ENCODE results near the gene PHLDB2.

PHLDB2 gene

GRCh38 chr3:111999484-112000324 lies 140.6 kb downstream of the PHLDB2 start:
- DNase-seq (ENCODE audit: low spot score) = no peak

- DNase-seq (ENCODE audit: low spot score) = no peak
Measured at GRCh38 chr3:112000367-112000771, 141.3 kb downstream of the PHLDB2 start.

GRCh38 chr3:112000966-112001365 lies 141.9 kb downstream of the PHLDB2 start:
- no peak for DNase-seq (ENCODE audit: low spot score)

GRCh38 chr3:112001526-112001925 lies 142.5 kb downstream of the PHLDB2 start:
- DNase-seq (ENCODE audit: low spot score) = no peak

GRCh38 chr3:112002096-112002971 lies 143.3 kb downstream of the PHLDB2 start:
- DNase-seq (ENCODE audit: low spot score) = peak; percentile 80

- no peak for DNase-seq (ENCODE audit: low spot score)
Measured at GRCh38 chr3:112003321-112004080, 144.4 kb downstream of the PHLDB2 start.

- DNase-seq (ENCODE audit: low spot score) = no peak
Measured at GRCh38 chr3:112004187-112004586, 145.1 kb downstream of the PHLDB2 start.

GRCh38 chr3:112004669-112005068 lies 145.6 kb downstream of the PHLDB2 start:
- DNase-seq (ENCODE audit: low spot score) = no peak

GRCh38 chr3:112005091-112005672 lies 146.1 kb downstream of the PHLDB2 start:
- no peak for DNase-seq (ENCODE audit: low spot score)

GRCh38 chr3:112007633-112008032 lies 148.6 kb downstream of the PHLDB2 start:
- DNase-seq (ENCODE audit: low spot score) = no peak

GRCh38 chr3:112009670-112010069 lies 150.6 kb downstream of the PHLDB2 start:
- DNase-seq (ENCODE audit: low spot score) = no peak

GRCh38 chr3:112010636-112011035 lies 151.6 kb downstream of the PHLDB2 start:
- no peak for DNase-seq (ENCODE audit: low spot score)

GRCh38 chr3:112011376-112011940 lies 152.4 kb downstream of the PHLDB2 start:
- DNase-seq (ENCODE audit: low spot score) = no peak

- no peak for DNase-seq (ENCODE audit: low spot score)
Measured at GRCh38 chr3:112012205-112012992, 153.3 kb downstream of the PHLDB2 start.

GRCh38 chr3:112013058-112013783 lies 154.2 kb downstream of the PHLDB2 start:
- DNase-seq (ENCODE audit: low spot score) = no peak

GRCh38 chr3:112013784-112014143 lies 154.7 kb downstream of the PHLDB2 start:
- DNase-seq (ENCODE audit: low spot score) = no peak

- DNase-seq (ENCODE audit: low spot score) = no peak
Measured at GRCh38 chr3:112017091-112017490, 158.0 kb downstream of the PHLDB2 start.

GRCh38 chr3:112018712-112019111 lies 159.6 kb downstream of the PHLDB2 start:
- DNase-seq (ENCODE audit: low spot score) = no peak

- no peak for DNase-seq (ENCODE audit: low spot score)
Measured at GRCh38 chr3:112019716-112020115, 160.7 kb downstream of the PHLDB2 start.

GRCh38 chr3:112020674-112021085 lies 161.6 kb downstream of the PHLDB2 start:
- DNase-seq (ENCODE audit: low spot score) = no peak

All from RKO (cell line).